ENCODE results near the gene RPS26. TPM values are rescaled to one million over a fixed set of nuclear protein-coding genes. Genes with fewer than 3 reads are reported as not detected.

The RPS26 gene
- polyA plus RNA-seq, 2 of the 4 experiments (the other 2 are of a cell fraction), result 524 to 779 TPM

DNA sequence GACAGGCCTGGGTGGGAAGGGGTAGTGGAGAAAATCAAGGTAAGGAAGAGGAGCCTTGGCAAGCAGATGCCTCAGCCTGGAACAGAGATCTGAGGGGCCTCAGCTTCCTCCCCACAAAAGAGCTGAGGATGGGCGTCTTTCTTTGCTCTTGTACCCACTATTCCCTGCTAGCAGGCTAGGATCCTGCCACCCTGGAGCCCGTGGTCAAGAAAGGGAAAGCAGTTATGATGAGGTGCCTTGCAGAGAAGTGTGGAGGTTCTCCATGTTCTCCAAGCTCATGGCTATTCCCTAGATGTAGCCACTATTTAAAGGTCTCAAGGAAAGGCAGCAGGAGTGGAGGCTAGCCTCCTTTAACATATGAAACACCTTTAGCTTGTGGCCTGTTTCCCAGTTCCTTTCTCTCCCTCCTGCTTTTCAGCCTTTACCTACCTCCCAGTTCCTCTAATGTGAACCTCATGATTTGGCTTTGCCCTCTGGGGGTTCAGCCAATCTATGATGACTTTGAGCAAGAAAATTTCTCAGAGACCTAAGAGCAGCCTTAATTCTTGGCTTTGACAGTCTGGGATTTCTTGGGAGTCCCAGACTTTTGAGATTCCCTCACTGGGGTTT, 19.7 kb upstream of the RPS26 start:
- Histone ChIP-seq H3K4me3 (no peak overlapping the region), H3K4me2 (no peak overlapping the region), H3K9me3 (no peaks in the 10 kb centered on the region), H3K4me1 (no peaks in the 10 kb centered on the region), H3K27ac (no peak overlapping the region)
- FAIRE-seq, result no peak
- peak in 1 of 2 experiments; percentile 37; a peak in 2 of 6 replicates for ATAC-seq
- TF ChIP-seq HEYL (CRISPR knock-in tag; IDR thresholded peaks at IDR 0.05), result no peak
- TF ChIP-seq JUNB (IDR thresholded peaks at IDR 0.05), result no peak
- TF ChIP-seq MYC (IDR thresholded peaks at IDR 0.05; ENCODE audit: borderline replicate concordance, low read length), result no peak
- TF ChIP-seq RCOR1 (IDR thresholded peaks at IDR 0.05; ENCODE audit: low read depth, low read length), result no peak
- TF ChIP-seq HOXA7 (CRISPR knock-in tag; IDR thresholded peaks at IDR 0.05), result no peak
- no peak for TF ChIP-seq HDAC2 (IDR thresholded peaks at IDR 0.05)
- TF ChIP-seq PBX3 (IDR thresholded peaks at IDR 0.05), result no peak
- TF ChIP-seq EHF (CRISPR knock-in tag; IDR thresholded peaks at IDR 0.05), result no peak
- TF ChIP-seq KDM1A (IDR thresholded peaks at IDR 0.05; ENCODE audit: low read depth), result no peak
- TF ChIP-seq NFE2L2 (conservative IDR thresholded peaks at IDR 0.05; ENCODE audit: low read length), result no peak
- TF ChIP-seq ZSCAN20 (CRISPR knock-in tag; IDR thresholded peaks at IDR 0.05), result no peak
- no peak for TF ChIP-seq CHD4 (IDR thresholded peaks at IDR 0.05; ENCODE audit: borderline replicate concordance)
- TF ChIP-seq RAD21 (conservative IDR thresholded peaks at IDR 0.05 in 1 of 2, IDR thresholded peaks at IDR 0.05 in 1 of 2), result no peak
- TF ChIP-seq, protein P1, sequence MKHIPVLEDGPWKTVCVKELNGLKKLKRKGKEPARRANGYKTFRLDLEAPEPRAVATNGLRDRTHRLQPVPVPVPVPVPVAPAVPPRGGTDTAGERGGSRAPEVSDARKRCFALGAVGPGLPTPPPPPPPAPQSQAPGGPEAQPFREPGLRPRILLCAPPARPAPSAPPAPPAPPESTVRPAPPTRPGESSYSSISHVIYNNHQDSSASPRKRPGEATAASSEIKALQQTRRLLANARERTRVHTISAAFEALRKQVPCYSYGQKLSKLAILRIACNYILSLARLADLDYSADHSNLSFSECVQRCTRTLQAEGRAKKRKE (CRISPR knock-in tag; IDR thresholded peaks at IDR 0.05; ENCODE audit: low read depth), result no peak
- TF ChIP-seq ZFP36 (IDR thresholded peaks at IDR 0.05; ENCODE audit: borderline replicate concordance, partially characterized antibody), result no peak
- TF ChIP-seq ESRRA (IDR thresholded peaks at IDR 0.05; ENCODE audit: borderline replicate concordance, low read length), result no peak
- TF ChIP-seq MAZ (IDR thresholded peaks at IDR 0.05; ENCODE audit: borderline replicate concordance, low read depth, low read length), result no peak
- TF ChIP-seq JUN (IDR thresholded peaks at IDR 0.05), result no peak
- POLR2A ChIA-PET, result no interaction called here
- 28% methylated on average over 2 of the region's 2 CpGs for WGBS (ENCODE audit: missing lambda C conversion rate)
- no peak for DNase-seq (ENCODE audit: low read depth in 1 of 2, low spot score in 1 of 2)
- CTCF ChIA-PET, result interaction anchor here (1.2 to 4.8 kb wide), 5 partner anchors 8 to 283 kb away, joined by 3 to 31 read pairs (median 13); partner anchors contain the start of gene SUOX

DNA sequence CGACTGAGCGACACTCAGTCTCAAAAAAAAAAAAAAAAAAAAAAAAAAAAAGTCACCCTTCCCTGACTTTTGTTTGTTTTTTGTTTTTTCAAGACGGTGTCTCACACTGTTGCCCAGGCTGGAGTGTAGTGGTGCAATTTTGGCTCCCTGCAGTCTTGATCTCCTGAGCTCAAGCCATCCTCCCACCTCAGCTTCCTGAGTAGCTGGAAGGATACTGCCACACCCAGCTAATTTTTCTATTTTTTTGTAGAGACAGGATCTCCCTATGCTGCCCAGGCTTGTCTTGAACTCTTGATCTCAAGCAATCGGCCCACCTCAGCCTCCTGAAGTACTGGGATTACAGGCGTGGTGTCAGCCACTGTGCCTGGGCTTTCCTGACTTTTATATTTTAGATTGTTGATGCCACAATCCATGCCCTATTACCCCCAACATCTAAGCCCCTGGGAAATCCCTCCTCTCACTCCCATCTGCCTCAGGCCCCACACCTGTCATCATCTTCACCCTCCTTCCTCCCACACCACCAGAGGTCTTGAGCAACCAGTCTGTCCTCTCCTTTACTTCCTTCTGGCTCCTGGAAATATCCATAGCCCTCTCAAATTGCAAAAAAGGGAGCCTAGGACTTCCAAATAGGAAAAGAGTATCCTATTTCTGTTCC, 13.1 kb upstream of the RPS26 start:
- POLR2A ChIA-PET, result interaction anchor here (0.7 kb wide), 1 partner anchor 210 kb away, joined by 4 read pairs; no protein-coding TSS in a partner anchor
- Histone ChIP-seq H3K4me1 (no peaks in the 10 kb centered on the region), H3K4me3 (no peak overlapping the region), H3K4me2 (no peak overlapping the region), H3K9me3 (no peaks in the 10 kb centered on the region), H3K27ac (no peak overlapping the region)
- no peak for DNase-seq (ENCODE audit: low read depth in 1 of 2, low spot score in 1 of 2)
- CTCF ChIA-PET, result interaction anchor here (1.0 to 3.8 kb wide), 24 partner anchors 9 to 293 kb away, joined by 3 to 92 read pairs (median 6); partner anchors contain the start of genes IKZF4, RAB5B and SUOX
- ATAC-seq, result no peak; a peak in 1 of 6 replicates
- FAIRE-seq, result no peak
- 52% methylated on average over 5 of the region's 5 CpGs for WGBS (ENCODE audit: missing lambda C conversion rate)
- TF ChIP-seq CHD4 (IDR thresholded peaks at IDR 0.05; ENCODE audit: borderline replicate concordance) (no peak), ESRRA (IDR thresholded peaks at IDR 0.05; ENCODE audit: borderline replicate concordance, low read length) (no peak), HDAC2 (IDR thresholded peaks at IDR 0.05) (no peak), JUN (IDR thresholded peaks at IDR 0.05) (no peak), POLR2A (IDR thresholded peaks at IDR 0.05; ENCODE audit: low read length) (no peak), BCL3 (IDR thresholded peaks at IDR 0.05) (no peak), SMC3 (IDR thresholded peaks at IDR 0.05) (no peak), MAX (IDR thresholded peaks at IDR 0.05) (no peak), NPAS2 (CRISPR knock-in tag; IDR thresholded peaks at IDR 0.05; ENCODE audit: borderline replicate concordance) (no peak), ZFP36 (IDR thresholded peaks at IDR 0.05; ENCODE audit: borderline replicate concordance, partially characterized antibody) (no peak), E2F6 (IDR thresholded peaks at IDR 0.05; ENCODE audit: borderline replicate concordance, low read depth) (no peak), FOXS1 (CRISPR knock-in tag; IDR thresholded peaks at IDR 0.05) (no peak), SREBF2 (IDR thresholded peaks at IDR 0.05) (no peak)
- TF ChIP-seq, protein P2, sequence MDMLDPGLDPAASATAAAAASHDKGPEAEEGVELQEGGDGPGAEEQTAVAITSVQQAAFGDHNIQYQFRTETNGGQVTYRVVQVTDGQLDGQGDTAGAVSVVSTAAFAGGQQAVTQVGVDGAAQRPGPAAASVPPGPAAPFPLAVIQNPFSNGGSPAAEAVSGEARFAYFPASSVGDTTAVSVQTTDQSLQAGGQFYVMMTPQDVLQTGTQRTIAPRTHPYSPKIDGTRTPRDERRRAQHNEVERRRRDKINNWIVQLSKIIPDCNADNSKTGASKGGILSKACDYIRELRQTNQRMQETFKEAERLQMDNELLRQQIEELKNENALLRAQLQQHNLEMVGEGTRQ (IDR thresholded peaks at IDR 0.05), result no peak
- TF ChIP-seq, protein P1 (CRISPR knock-in tag; IDR thresholded peaks at IDR 0.05; ENCODE audit: low read depth), result no peak
